Glomerular visceral epithelial cell (primary cell): ENCODE results near the gene SIK3.
"Not testable (repeated sequence)": the region's sequence is repeated elsewhere in the genome, so short reads cannot be mapped to it uniquely, and the experiment has no call there.

Source experiments
- DNase-seq: peaks from one replicate; pipeline ENCODE4 v3.0.0-alpha.2; 2016; ENCODE audit errors: extremely low spot score

Gene SIK3

DNA sequence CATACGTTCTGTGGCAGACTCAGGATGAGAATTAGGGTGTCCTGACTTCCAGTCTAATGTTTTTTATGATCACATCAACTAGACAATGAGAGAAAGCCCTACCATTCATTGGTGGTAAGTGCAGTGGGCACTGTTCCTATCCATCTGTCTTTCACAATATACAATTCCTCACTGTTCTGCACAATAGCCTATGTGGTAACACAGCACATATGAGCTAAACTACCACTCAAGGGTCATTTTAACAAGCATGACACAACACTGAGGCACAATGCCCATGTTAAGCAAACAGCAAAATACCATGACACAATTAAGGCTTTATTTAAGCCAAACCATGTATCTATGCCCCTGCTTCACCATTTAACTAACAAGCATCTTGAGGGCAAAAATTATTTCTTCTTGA is 52.3 kb downstream of the SIK3 start:
- no peak for DNase-seq

DNA sequence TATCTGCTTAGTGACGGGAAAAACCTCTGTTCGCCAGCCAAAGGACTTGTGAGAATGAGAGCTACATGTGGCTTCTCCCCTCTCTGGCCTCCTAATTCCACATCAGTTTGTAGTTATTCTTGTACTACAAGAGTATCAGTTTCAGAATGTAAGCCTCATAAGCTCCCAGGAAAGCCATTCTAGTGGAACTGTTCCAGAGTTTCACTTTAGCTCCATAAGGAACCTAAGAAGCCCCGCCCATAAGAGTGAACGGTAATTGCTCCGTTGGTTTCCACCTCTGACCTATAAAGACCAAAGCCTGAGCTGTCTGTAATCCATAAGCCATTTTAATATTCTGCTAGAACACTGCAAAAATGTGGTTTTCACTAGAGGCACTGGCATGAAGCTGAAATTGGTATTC is 53.0 kb downstream of the SIK3 start:
- DNase-seq: peak; percentile 66

DNA sequence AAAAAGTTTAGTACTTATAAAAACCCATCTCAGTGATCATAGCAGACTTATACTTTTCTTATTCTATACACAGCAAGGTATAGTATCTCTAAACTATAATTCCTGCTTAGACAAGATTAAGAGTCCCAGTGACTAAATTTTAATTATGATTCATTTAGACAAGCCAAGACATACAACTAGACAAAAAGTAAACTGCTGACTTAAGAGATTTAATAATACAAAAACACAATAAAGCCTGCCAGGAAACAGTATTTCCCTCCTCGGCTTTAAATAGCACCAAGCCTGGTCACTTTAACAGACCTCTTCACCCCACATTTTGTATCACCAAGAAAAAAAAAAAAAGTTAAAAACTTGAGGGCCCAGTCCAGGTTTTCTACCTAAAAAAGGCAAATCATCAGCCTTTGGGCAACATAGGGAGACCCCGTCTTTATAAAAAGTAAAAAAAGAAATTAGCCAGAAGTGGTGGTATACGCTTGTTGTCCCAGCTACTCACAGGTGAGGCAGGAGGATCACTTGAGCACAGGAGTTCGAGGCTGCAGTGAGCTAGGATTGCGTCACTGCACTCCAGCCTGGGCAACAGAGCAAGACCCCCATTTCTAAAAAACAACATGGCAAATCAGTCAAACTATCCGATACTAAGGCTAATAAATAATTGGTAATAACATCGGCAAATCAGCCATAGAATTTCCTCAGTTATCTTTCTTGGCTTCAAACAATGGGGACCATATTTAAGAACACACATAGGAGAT is 53.8 kb downstream of the SIK3 start:
- no peak for DNase-seq

DNA sequence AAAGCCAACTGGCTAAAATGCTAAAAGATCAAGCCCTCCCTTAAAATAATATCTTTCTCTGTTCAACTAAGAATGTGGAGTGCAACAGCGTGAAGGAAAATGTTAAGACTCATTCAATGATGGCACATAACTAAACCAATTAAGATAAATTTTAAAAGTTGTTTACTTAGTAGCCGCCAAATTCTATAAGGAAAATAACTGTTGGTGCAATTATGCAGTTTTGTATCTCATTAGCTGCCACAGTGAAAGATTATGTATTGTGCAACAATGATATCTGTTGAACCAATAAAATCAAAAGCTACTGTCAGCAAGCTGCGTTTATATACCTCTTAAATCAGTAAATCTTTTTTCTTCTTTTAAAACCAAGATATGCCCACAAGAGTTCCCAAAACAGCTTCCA is 55.5 kb downstream of the SIK3 start:
- DNase-seq: no peak

DNA sequence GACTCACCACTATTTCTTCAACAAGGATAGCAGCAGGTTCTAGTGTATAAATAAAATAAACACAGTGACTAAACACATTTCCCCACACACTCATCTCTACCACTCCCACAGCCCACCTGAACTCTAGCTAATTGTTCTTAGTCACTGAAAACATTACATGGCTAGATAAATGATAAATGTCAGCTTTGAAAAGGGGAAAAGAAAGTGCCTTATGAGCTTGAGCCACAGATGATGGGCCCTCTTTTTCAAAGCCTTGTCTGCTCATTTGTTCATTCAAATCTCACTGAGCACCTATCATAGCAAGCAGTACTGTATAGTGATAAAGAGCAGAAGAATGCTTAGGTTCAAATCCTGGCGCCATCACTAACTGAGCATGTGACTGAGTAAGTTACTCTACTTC is 58.3 kb downstream of the SIK3 start:
- DNase-seq: no peak

DNA sequence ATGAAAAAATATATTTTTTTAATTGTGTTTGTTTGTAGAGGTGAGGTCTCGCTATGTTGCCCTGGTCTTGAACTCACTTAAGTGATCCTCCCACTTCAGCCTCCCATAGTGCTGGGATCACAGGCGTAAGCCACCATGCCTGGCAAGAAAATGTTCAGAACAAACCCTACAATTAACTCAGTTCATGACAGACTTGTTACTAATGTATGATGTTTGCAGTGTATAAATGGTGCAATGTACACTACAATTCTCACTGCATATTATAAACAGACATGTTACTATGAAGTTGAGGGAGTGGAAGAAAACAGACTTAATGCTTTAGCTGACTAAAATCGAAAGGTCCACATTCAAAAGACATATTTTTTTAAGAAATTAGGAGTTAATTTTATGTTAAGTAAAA is 59.0 kb downstream of the SIK3 start:
- no peak for DNase-seq

DNA sequence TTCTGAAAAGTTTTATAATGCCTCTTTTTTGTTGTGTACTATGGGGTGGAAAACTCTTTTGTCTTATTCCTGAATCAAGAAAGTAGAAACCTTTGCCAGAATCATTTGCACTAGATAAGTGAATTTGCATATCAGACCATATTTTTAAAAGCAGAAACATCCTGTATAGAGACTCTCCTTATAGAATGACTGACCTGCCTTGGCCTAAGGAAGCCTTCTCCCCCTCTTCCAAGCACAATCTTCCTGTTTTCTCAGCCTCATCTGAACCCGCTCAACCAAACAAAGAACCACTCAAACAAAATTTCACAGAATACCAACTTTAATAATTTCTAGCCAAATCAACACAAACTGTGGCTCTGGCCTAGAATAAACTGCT is 60.3 kb downstream of the SIK3 start:
- no peak for DNase-seq

DNA sequence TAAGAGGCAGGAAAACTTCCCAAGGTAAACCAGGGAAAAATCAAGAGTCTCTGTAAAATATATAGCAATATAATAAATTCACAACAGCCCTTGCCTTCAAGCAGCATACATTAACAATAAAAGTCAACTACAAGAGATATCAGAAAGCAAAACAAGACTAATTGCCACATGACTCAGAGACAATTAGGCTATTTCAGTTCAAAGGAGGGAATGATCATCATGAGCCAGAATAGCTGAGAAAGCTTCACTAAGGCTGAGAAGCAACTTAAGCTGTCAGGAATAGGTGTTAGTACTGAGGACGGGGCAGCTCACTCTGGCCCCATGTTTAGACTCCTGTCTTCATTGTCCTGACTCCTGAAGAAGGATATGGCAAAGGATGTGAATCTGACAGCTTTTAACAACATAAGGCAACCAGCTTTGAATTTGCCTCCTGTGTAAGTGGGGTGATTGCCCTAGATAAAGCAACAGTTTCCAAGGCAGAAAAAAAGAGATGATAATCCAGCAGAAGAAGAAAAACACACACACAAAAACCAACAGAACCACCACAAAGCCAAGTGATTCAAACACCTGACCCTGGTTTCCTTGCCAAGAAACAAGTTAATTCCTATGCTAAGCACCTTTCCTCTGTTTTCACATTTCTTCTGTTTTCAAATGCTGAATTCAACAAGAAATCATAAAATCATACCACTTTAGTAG is 60.8 kb downstream of the SIK3 start:
- DNase-seq: no peak

DNA sequence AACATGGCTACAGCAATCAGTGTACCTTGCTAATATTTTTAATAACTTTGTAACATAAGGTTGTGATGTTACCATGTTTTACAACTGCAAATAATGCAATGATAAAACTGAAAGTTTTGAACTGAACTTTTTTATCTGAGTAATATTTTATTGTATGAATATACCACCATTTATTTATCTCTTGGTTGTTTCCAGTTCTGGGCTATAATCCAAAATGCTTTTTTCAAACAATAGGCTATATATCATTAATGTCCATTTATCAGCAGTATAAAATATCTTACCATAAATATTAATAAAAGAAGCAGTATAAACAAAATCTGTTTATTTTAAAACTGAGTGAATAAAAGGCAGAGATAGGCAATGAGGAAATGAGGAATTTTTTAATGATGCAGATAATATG is 63.3 kb downstream of the SIK3 start:
- no peak for DNase-seq

DNA sequence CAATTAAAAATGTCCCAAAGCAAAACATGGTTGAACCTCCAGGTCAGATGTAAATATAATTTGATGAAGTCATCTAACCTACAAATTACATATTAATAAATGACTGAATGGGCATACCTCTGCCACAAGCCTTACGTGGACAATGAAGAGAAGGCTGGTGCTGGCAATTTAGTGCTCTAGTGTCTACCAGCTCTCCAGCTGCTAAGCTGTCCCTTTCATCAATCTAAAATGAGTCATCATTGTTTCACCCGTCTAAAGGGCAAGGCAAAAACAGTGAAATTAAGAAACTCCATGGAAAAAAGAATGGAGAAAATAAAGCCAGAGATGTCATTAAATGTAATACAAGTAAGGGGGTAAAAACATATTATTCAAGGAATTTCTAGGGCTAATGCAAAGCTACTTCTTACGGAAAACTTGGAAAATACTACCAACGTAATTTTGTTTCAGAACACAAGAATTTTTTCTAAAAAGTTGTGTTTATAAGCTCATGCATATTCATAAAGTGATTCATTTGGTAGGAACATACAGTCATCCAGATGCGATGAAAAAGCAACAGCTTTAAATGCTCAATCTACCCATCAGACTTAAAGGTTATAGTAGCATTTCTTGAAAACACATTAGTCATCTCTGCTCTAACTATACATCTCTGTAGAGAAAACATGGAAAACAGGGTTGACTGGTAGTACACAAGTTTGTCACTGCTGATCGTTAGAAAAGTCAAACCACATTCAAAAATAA is 71.5 kb downstream of the SIK3 start:
- peak; percentile 31 for DNase-seq

DNA sequence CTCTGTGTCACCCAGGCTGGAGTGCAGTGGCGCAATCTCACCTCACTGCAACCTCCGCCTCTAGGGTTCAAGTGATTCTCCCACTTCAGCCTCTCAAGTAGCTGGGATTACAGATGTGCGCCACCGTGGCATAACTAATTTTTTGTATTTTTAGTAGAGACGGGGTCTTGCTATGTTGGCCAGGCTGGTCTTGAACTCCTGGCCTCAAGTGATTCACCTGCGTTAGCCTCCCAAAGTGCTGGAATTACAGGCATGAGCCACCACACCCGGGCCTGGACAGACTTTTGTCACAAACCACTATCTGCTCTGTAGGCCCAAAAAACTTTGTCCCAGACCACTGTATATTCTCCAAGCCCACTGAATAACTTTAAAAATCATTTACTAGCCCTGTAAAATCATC is 74.5 kb downstream of the SIK3 start:
- not testable (repeated sequence) for DNase-seq

DNA sequence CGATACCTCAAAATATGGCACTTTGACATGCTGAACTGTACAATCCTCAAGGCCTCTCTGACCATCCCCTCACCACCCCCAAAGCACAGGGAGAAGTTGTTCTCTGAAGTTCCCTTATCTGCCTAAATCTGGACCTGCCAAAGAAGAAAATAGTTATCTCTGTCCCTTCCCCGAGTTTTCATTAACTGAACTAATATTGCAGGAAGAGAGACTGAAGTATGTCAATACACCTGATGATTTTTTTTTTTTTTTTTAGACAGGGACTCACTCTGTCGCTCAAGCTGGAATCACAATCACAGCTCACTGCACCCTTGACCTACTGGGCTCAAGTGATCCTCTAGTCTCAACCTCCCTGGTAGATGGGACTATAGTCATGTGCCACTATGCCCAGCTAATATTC is 75.0 kb downstream of the SIK3 start:
- no peak for DNase-seq

DNA sequence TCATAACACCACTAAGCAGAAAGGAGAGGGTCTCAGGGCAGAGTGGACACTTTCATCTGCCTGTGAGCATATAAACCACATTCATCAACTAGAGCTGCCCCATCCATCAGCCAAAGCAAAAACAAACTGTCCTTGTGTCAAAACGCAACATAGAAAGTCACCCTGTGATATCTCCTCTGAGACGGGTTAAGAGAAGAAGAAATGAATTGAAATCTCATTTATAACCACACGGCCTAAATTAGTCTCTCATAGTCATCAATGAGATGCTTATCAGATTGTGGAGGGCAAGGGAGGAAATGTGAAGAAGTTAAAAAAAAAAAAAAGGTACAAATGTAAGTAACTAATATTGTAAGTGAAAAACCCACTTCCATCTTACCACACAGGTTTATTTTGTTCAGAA is 75.7 kb downstream of the SIK3 start:
- DNase-seq: no peak

DNA sequence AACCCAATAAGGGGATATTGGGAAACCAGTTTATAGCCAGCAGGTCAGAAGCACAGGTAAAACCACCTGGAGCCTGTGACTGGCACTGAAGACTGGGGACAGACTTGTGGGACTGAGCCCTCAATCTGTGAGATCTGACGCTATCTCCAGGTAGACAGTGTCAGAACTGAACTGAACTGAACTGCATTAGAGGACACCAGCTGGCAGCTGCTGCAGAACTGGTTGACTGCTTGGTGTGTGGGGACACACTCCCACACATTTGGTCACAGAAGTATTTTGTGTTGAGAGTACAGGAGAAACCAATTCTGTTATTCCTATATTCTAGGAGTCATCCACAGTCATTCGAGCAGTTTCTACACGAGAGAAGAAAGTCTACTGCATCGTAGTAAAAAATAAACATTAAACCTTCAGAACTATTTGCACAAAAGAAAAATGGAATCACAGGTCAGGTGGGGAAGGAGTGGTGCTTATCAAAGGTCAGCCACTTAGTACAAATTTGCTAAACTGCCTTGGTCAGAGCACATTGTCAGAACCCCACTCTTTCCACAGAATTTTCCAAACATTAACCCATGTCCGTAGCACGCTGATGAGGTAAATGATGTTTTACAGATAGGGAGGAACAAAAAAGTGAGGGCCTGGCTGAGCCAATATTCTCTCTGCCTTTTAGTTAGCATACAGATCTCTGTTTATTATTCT is 77.2 kb downstream of the SIK3 start:
- DNase-seq: no peak

DNA sequence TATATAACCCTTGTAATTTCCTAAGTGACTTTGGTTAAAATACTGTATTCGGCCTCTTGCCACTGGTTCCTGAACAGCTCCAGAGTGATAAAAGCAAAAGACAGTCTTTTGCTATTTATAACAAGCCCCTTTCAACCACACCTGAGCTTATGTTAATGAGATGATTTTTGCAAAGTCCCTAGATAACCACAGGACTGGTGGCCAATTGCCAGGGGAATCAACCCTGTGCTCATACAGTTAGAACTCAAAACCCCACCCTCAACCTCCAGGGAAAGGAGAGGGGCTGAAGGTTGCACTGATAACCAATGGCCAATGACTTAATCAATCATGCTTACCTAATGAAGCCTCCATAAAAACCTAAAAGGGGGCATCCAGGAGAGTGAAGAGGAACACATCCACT is 77.9 kb downstream of the SIK3 start:
- no peak for DNase-seq

DNA sequence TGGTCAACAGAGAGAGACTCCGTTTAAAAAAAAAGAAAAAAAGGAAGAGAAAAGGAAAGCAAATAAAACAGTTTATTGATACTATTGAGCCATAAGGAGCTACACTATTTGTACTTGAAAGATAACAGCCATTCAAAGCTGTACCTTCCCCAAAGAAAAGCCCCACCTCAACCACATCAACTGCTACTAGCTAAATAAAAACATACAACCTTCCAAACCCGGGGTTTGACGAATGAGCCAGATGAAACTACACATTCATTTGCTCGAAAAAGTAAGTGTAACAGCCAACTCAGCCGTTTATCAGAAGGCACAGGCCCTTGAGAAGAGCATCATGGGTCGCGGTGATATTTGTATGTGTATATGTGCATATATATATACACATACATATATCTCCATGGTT is 78.4 kb downstream of the SIK3 start:
- no peak for DNase-seq

DNA sequence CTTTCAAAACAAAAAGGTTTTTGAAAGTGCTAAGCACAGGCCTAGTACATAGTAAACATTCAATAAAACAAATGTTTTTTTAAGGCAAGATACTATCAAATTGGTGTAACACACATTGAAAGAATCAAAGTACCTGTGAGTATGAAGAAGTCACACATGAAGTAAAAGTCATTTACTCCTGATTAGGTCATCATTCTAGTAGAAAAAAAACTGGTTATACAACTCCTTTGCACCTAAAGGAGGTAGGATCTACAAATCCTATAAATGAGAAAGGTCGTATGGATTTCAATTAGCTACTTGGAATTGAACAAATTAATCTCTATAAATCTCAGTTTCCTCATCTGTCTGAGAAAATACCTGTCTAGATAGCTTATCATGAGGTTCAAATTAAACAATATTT is 80.8 kb downstream of the SIK3 start:
- no peak for DNase-seq

DNA sequence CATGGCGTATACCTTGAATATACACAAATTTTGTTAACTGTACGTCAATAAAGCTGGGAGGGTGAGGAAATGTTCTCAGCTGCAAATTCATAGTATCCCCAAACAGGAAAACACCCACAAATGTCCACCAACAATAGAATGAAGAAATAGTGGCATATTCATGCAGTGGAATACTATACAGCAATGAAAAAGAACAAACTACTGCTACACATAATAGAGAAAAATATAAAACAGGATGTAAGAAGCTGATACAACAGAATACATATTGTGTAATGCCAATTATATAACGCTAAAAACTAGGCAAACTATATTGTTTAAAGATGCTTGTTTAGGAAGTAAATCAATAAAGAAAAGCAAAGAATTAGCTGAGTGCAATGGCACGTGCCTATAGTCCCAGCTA is 81.5 kb downstream of the SIK3 start:
- DNase-seq: no peak

DNA sequence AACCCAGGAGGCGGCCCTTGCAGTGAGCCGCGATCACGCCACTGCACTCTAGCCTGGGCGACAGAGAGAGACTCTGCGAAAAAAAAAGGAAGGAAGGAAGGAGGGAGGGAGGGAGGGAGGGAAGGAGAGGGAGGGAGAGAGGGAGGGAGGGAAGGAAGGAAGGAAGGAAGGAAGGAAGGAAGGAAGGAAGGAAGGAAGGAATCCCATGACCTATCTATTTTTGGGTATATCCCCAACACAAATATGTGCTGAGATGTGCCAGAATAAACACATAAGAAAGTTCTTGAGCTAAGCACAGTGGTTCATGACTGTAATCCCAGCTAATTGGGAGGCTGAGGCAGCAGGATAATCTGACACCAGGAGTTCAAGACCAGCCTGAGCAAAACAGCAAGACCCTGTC is 82.0 kb downstream of the SIK3 start:
- DNase-seq: no peak

DNA sequence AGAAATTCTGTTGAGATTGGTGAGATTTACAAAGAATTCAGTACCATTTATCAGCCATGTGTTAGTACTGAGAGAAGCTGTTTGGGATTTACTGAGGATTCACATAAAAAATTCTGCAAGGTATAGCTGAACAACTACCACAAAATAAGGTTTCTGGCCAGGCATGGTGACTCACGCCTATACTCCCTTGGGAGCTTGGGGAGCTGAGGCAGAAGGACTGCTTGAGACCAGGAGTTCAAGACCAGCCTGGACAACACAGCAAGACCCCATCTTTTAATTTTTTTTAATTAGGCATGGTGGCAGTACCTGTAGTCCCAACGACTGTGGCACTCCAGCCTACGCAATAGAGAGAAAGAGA is 86.7 kb downstream of the SIK3 start:
- no peak for DNase-seq

DNA sequence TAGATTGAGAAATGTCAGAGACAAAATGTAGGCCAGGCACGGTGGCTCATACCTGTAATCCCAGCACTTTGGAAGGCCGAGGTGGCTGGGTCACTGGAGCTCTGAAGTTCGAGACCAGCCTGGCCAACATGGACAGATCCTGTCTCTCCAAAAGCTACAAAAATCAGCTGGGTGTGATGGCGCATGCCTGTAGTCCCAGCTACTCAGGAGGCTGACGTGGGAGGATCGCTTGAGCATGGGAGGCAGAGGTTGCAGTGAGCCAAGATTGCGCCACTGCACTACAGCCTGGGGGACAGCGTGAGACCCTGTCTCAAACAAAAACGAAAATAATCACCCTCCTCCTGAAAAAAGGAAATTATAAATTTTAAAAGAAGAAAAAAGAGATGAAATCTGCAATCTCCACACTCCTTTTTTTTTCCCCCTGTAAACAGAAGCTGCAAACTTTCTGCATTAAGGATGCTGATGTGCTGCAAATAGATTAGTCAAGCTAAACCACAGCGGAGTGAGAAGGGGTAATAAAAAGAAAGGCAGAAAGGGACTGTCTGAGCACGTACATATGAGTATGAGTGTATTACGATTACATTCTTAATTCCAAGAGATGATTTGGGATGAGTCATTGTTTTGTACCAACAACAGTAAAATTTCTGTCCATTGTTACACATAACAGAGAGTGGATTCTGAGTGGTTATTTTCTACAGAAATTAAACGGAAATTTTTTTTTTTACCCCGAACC is 87.3 kb downstream of the SIK3 start:
- DNase-seq: peak; percentile 70
